ENCODE data around the gene LAMC3.

Gene LAMC3

GRCh38 chr9:131017067-131017466 is 8.1 kb downstream of the LAMC3 start:
- no peak for DNase-seq (ENCODE audit: low read depth)
- H3K4me3 ChIP-seq (ENCODE audit: low read depth, low read length) = no peak overlapping the region
- TF ChIP-seq MYC (IDR thresholded peaks at IDR 0.05; ENCODE audit: low read depth, low read length) (no peak), POLR2A (IDR thresholded peaks at IDR 0.05; ENCODE audit: extremely low read depth, insufficient read length) (no peak)
- TF ChIP-seq, protein P1, sequence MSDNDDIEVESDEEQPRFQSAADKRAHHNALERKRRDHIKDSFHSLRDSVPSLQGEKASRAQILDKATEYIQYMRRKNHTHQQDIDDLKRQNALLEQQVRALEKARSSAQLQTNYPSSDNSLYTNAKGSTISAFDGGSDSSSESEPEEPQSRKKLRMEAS (IDR thresholded peaks at IDR 0.05; ENCODE audit: low read depth, low read length) = no peak
- TF ChIP-seq, protein P2, sequence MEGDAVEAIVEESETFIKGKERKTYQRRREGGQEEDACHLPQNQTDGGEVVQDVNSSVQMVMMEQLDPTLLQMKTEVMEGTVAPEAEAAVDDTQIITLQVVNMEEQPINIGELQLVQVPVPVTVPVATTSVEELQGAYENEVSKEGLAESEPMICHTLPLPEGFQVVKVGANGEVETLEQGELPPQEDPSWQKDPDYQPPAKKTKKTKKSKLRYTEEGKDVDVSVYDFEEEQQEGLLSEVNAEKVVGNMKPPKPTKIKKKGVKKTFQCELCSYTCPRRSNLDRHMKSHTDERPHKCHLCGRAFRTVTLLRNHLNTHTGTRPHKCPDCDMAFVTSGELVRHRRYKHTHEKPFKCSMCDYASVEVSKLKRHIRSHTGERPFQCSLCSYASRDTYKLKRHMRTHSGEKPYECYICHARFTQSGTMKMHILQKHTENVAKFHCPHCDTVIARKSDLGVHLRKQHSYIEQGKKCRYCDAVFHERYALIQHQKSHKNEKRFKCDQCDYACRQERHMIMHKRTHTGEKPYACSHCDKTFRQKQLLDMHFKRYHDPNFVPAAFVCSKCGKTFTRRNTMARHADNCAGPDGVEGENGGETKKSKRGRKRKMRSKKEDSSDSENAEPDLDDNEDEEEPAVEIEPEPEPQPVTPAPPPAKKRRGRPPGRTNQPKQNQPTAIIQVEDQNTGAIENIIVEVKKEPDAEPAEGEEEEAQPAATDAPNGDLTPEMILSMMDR (IDR thresholded peaks at IDR 0.05; ENCODE audit: low read depth, low read length) = no peak

DNA sequence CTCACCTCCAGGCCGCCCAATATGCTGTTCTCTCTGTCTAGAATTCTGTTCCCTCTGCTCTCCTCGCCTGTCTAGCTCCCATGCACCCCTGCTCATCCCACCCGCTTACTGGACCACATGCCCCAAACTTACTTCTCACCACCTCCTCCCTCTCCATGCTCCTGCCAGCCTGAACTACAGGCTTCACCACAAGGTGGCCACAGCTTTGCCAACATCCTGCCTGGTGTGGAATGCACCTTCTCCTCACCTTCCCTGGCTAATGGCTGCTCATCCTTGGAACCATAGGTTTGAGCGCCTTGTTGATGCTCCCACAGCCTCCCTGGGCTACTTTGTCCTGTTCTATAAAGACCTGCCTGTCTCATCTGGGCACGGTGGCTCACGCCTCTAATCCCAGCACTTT is 9.6 kb downstream of the LAMC3 start:
- TF ChIP-seq, protein P2 (IDR thresholded peaks at IDR 0.05; ENCODE audit: low read depth, low read length) = peak; percentile 20
- TF ChIP-seq MYC (IDR thresholded peaks at IDR 0.05; ENCODE audit: low read depth, low read length) = no peak
- no peak for DNase-seq (ENCODE audit: low read depth)
- no peak overlapping the region for H3K4me3 ChIP-seq (ENCODE audit: low read depth, low read length)

- TF ChIP-seq, protein P1 (IDR thresholded peaks at IDR 0.05; ENCODE audit: low read depth, low read length) = peak; percentile 38; the same call in 1 of the 2 replicates
- TF ChIP-seq POLR2A (IDR thresholded peaks at IDR 0.05; ENCODE audit: extremely low read depth, insufficient read length) = no peak
- no peak overlapping the region for H3K4me3 ChIP-seq (ENCODE audit: low read depth, low read length)
- no peak for DNase-seq (ENCODE audit: low read depth)
Observed at GRCh38 chr9:131019388-131020239, 10.6 kb downstream of the LAMC3 start.

GRCh38 chr9:131020388-131020787 is 11.4 kb downstream of the LAMC3 start:
- DNase-seq (ENCODE audit: low read depth) = no peak
- H3K4me3 ChIP-seq (ENCODE audit: low read depth, low read length) = no peak overlapping the region
- TF ChIP-seq MYC (IDR thresholded peaks at IDR 0.05; ENCODE audit: low read depth, low read length) = no peak
- TF ChIP-seq, protein P2 (IDR thresholded peaks at IDR 0.05; ENCODE audit: low read depth, low read length) = no peak
- TF ChIP-seq, protein P1 (IDR thresholded peaks at IDR 0.05; ENCODE audit: low read depth, low read length) = no peak

DNA sequence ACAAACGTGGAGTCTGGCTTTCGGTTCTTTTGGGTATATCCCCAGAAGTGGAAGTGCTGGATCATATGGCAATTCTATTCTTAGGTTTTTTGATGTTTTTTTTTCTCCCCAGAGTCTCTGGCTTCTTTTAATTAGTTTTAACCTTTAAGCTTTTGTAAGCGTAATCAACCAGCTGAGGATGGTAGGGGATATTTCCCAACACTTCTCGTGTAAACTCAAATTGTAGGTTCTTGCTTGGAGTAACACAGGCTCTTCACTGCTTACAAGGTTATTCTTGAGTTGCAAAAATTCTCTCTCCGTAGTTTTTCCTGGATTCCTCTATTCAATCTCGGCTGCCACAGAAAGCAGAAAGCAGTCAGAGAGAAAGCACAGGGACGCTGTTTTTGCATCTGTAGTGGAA is 11.9 kb downstream of the LAMC3 start:
- no peak for DNase-seq (ENCODE audit: low read depth)
- H3K4me3 ChIP-seq (ENCODE audit: low read depth, low read length) = no peak overlapping the region
- TF ChIP-seq, protein P2 (IDR thresholded peaks at IDR 0.05; ENCODE audit: low read depth, low read length) = no peak

GRCh38 chr9:131021785-131022184 is 12.8 kb downstream of the LAMC3 start:
- TF ChIP-seq POLR2A (IDR thresholded peaks at IDR 0.05; ENCODE audit: extremely low read depth, insufficient read length) = no peak
- TF ChIP-seq, protein P2 (IDR thresholded peaks at IDR 0.05; ENCODE audit: low read depth, low read length) = no peak
- no peak overlapping the region for H3K4me3 ChIP-seq (ENCODE audit: low read depth, low read length)
- DNase-seq (ENCODE audit: low read depth) = no peak
